GM13977 (cell line): ENCODE data around the gene MARK3.

Experiments used
- DNase-seq: peaks from one replicate; pipeline ENCODE4 v3.0.0; 2012; ENCODE audit warnings: low spot score
- CTCF ChIP-seq: IDR thresholded peaks from 2 replicates; pipeline ENCODE4 v1.5.1; 2012; ENCODE audit warnings: mild to moderate bottlenecking, control low read depth; ENCODE audit not compliant: insufficient read depth; ENCODE audit errors: extremely low read depth, missing control alignments
- in situ Hi-C: fragments of 300-500 bp; cut with MboI; formaldehyde crosslinking; loops from one replicate; pipeline ENCODE4 v1.12.0; 2022; ENCODE audit warnings: low sequenced_read_pairs, low pct_unique_long_range_greater_than_20kb, mixed read lengths, inconsistent platforms; ENCODE audit not compliant: unreplicated experiment

Gene MARK3

GRCh38 chr14:103535081-103535890, 150.1 kb downstream of the MARK3 start:
- TF ChIP-seq CTCF = no peak
- DNase-seq = no peak
- in situ Hi-C loops = no loop called here

GRCh38 chr14:103535891-103536565, 150.8 kb downstream of the MARK3 start:
- in situ Hi-C loops = no loop called here
- DNase-seq = no peak
- TF ChIP-seq CTCF = no peak

GRCh38 chr14:103536693-103537092, 151.5 kb downstream of the MARK3 start:
- in situ Hi-C loops = no loop called here
- no peak for DNase-seq
- TF ChIP-seq CTCF = no peak

- TF ChIP-seq CTCF = no peak
- no peak for DNase-seq
- in situ Hi-C loops = no loop called here
Observed at GRCh38 chr14:103537175-103537990, 152.2 kb downstream of the MARK3 start.

GRCh38 chr14:103538291-103539055, 153.3 kb downstream of the MARK3 start:
- no peak for TF ChIP-seq CTCF
- in situ Hi-C loops = no loop called here
- DNase-seq = no peak
